Measurements from ENCODE around the gene TNS3. TPM values are rescaled to one million over a fixed set of nuclear protein-coding genes. Genes with fewer than 3 reads are reported as not detected.

TNS3 gene
- polyA plus RNA-seq, 1 of the 3 experiments (the other 2 are of a cell fraction), result 72.3 TPM

DNA sequence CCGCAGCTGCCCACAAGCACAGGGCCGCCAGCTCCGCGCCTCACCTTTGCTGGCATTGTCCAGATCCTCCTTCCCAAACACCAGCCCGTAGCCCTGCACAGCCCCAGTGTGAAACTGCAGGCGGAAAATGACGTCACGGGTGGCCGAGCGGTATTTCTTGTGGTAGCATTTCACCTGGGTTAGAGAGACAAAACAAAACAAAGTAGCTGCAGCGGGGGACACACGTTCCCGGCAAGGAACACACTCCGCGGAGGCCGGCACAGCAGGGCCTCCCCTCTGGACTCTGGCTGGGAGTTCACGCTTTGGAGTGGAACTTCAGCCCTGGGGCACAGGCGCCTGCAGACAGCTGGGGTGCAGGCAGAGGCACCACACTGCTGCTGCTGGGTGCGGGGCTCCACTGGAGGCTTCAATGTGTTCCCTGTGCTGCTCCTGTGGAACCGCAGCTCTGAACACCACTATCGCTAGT is 181.1 kb downstream of the TNS3 start (continued):
- TF ChIP-seq, protein P1, sequence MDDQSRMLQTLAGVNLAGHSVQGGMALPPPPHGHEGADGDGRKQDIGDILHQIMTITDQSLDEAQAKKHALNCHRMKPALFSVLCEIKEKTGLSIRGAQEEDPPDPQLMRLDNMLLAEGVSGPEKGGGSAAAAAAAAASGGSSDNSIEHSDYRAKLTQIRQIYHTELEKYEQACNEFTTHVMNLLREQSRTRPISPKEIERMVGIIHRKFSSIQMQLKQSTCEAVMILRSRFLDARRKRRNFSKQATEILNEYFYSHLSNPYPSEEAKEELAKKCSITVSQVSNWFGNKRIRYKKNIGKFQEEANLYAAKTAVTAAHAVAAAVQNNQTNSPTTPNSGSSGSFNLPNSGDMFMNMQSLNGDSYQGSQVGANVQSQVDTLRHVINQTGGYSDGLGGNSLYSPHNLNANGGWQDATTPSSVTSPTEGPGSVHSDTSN (IDR thresholded peaks at IDR 0.05), result no peak
- TF ChIP-seq ELF1 (IDR thresholded peaks at IDR 0.05), result no peak
- TF ChIP-seq TEAD4 (IDR thresholded peaks at IDR 0.05; ENCODE audit: borderline replicate concordance, insufficient read depth), result no peak
- no peak for TF ChIP-seq TAF1 (IDR thresholded peaks at IDR 0.05; ENCODE audit: borderline replicate concordance, low read depth, low read length)
- no peak for TF ChIP-seq RCOR1 (IDR thresholded peaks at IDR 0.05; ENCODE audit: low read length)
- TF ChIP-seq CHD2 (IDR thresholded peaks at IDR 0.05; ENCODE audit: low read length, partially characterized antibody), result no peak
- TF ChIP-seq FOXM1 (IDR thresholded peaks at IDR 0.05; ENCODE audit: low read depth), result no peak
- TF ChIP-seq GATA2 (CRISPR knock-in tag; IDR thresholded peaks at IDR 0.05), result no peak
- TF ChIP-seq FOXJ3 (CRISPR knock-in tag; IDR thresholded peaks at IDR 0.05), result no peak
- TF ChIP-seq FOSL2 (IDR thresholded peaks at IDR 0.05; ENCODE audit: borderline replicate concordance, low read depth), result no peak
- TF ChIP-seq, protein P2, sequence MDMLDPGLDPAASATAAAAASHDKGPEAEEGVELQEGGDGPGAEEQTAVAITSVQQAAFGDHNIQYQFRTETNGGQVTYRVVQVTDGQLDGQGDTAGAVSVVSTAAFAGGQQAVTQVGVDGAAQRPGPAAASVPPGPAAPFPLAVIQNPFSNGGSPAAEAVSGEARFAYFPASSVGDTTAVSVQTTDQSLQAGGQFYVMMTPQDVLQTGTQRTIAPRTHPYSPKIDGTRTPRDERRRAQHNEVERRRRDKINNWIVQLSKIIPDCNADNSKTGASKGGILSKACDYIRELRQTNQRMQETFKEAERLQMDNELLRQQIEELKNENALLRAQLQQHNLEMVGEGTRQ (IDR thresholded peaks at IDR 0.05; ENCODE audit: borderline replicate concordance, low read depth, low read length), result no peak
- TF ChIP-seq RAD21 (IDR thresholded peaks at IDR 0.05; ENCODE audit: low read length), result no peak

DNA sequence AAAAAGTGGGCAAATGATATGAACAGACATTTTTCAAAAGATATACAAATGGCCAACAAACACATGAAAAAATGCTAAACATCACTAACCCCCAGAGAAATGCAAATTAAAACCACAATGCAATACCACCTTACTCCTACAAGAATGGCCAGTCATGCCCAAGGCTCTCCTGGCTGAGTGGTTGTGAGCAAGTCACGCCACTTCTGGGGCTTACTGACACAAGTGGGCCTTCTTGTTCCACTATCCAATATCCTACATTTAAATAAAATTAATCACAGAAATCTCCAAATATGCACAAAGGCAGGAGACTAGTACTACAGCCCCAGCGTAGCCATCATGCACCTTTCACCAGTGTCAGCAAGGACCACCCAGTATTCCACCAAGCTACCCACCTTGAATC is 181.9 kb downstream of the TNS3 start:
- Histone ChIP-seq H3K4me3 (ENCODE audit: low read depth in 2 of 2, low read length in 1 of 2) (no peak overlapping the region), H2AFZ (ENCODE audit: low read depth) (no peak overlapping the region), H3K4me1 (ENCODE audit: control insufficient read depth in 1 of 2, insufficient read depth in 2 of 2, low read depth in 1 of 2, low read length in 1 of 2) (peaks cover 0 to 6% of the 10 kb centered on the region in 2 experiments; a peak in 1 of 4 replicates), H3K79me2 (ENCODE audit: insufficient read depth) (no peaks in the 10 kb centered on the region), H3K9me3 (no peaks in the 10 kb centered on the region), H3K9me2 (no peaks in the 10 kb centered on the region), H3F3A (replicated peaks; ENCODE audit: insufficient read depth) (peaks cover 7% of the 10 kb centered on the region), H3K27me3 (ENCODE audit: insufficient read depth) (no peaks in the 10 kb centered on the region), H3K27ac (ENCODE audit: low read depth in 2 of 2, low read length in 1 of 2) (no peak overlapping the region), H3K36me3 (replicated peaks in 1 of 2; ENCODE audit: control insufficient read depth in 1 of 2, insufficient read depth in 2 of 2, low read length in 1 of 2) (peaks cover 53 to 66% of the 10 kb centered on the region in 2 experiments), H4K20me1 (ENCODE audit: insufficient read depth) (no peaks in the 10 kb centered on the region), H3K9ac (no peak overlapping the region), H3K4me2 (no peak overlapping the region)
- ChIA-PET CTCF (interaction anchor here (1.1 kb wide), 1 partner anchor 134 kb away, joined by 3 read pairs; no protein-coding TSS in a partner anchor), POLR2A (no interaction called here)
- 98% methylated on average over 2 of the region's 2 CpGs for WGBS (ENCODE audit: low lambda C conversion rate)
- no peak for DNase-seq
- TF ChIP-seq EP300 (IDR thresholded peaks at IDR 0.05; ENCODE audit: borderline replicate concordance in 1 of 2, low read depth in 1 of 2, low read length in 1 of 2), result no peak
- no peak for TF ChIP-seq NFIC (IDR thresholded peaks at IDR 0.05; ENCODE audit: borderline replicate concordance)
- no peak for TF ChIP-seq POLR2AphosphoS5 (IDR thresholded peaks at IDR 0.05; ENCODE audit: low read depth, low read length)
- no peak for TF ChIP-seq MEF2A (IDR thresholded peaks at IDR 0.05; ENCODE audit: borderline replicate concordance, low read depth)
- TF ChIP-seq, protein P1 (IDR thresholded peaks at IDR 0.05), result no peak
- TF ChIP-seq RCOR1 (IDR thresholded peaks at IDR 0.05; ENCODE audit: low read length), result no peak
- TF ChIP-seq, protein P3, sequence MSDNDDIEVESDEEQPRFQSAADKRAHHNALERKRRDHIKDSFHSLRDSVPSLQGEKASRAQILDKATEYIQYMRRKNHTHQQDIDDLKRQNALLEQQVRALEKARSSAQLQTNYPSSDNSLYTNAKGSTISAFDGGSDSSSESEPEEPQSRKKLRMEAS (IDR thresholded peaks at IDR 0.05; ENCODE audit: low read depth), result no peak
- TF ChIP-seq, protein P4, sequence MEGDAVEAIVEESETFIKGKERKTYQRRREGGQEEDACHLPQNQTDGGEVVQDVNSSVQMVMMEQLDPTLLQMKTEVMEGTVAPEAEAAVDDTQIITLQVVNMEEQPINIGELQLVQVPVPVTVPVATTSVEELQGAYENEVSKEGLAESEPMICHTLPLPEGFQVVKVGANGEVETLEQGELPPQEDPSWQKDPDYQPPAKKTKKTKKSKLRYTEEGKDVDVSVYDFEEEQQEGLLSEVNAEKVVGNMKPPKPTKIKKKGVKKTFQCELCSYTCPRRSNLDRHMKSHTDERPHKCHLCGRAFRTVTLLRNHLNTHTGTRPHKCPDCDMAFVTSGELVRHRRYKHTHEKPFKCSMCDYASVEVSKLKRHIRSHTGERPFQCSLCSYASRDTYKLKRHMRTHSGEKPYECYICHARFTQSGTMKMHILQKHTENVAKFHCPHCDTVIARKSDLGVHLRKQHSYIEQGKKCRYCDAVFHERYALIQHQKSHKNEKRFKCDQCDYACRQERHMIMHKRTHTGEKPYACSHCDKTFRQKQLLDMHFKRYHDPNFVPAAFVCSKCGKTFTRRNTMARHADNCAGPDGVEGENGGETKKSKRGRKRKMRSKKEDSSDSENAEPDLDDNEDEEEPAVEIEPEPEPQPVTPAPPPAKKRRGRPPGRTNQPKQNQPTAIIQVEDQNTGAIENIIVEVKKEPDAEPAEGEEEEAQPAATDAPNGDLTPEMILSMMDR (IDR thresholded peaks at IDR 0.05), result no peak
- TF ChIP-seq, protein P5, sequence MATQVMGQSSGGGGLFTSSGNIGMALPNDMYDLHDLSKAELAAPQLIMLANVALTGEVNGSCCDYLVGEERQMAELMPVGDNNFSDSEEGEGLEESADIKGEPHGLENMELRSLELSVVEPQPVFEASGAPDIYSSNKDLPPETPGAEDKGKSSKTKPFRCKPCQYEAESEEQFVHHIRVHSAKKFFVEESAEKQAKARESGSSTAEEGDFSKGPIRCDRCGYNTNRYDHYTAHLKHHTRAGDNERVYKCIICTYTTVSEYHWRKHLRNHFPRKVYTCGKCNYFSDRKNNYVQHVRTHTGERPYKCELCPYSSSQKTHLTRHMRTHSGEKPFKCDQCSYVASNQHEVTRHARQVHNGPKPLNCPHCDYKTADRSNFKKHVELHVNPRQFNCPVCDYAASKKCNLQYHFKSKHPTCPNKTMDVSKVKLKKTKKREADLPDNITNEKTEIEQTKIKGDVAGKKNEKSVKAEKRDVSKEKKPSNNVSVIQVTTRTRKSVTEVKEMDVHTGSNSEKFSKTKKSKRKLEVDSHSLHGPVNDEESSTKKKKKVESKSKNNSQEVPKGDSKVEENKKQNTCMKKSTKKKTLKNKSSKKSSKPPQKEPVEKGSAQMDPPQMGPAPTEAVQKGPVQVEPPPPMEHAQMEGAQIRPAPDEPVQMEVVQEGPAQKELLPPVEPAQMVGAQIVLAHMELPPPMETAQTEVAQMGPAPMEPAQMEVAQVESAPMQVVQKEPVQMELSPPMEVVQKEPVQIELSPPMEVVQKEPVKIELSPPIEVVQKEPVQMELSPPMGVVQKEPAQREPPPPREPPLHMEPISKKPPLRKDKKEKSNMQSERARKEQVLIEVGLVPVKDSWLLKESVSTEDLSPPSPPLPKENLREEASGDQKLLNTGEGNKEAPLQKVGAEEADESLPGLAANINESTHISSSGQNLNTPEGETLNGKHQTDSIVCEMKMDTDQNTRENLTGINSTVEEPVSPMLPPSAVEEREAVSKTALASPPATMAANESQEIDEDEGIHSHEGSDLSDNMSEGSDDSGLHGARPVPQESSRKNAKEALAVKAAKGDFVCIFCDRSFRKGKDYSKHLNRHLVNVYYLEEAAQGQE (IDR thresholded peaks at IDR 0.05; ENCODE audit: low read depth, low read length), result no peak
- TF ChIP-seq TAF1 (IDR thresholded peaks at IDR 0.05; ENCODE audit: borderline replicate concordance, low read depth, low read length), result no peak
- no peak for TF ChIP-seq JUND (IDR thresholded peaks at IDR 0.05)
- TF ChIP-seq NRF1 (IDR thresholded peaks at IDR 0.05; ENCODE audit: low read depth, low read length), result no peak
- TF ChIP-seq EZH2phosphoT487 (IDR thresholded peaks at IDR 0.05; ENCODE audit: borderline replicate concordance, low read depth), result no peak
- no peak for TF ChIP-seq SIN3A (IDR thresholded peaks at IDR 0.05; ENCODE audit: borderline replicate concordance, low read depth, low read length)

Data from SK-N-SH (cell line).